ENCODE measurements around the gene SMARCA2.

GRCh38 chr9:2082772-2083171 lies 67.6 kb downstream of the SMARCA2 start:
- TF ChIP-seq YY1 (IDR thresholded peaks at IDR 0.05; ENCODE audit: insufficient read depth, insufficient read length), result no peak
- TF ChIP-seq ZNF274 (IDR thresholded peaks at IDR 0.05; ENCODE audit: low read depth, low read length), result no peak
